GM18909 (cell line): ENCODE data around the gene ANP32B.
"Not testable (repeated sequence)": the region's sequence is repeated elsewhere in the genome, so short reads cannot be mapped to it uniquely, and the experiment has no call there.

Experiments used
- ATAC-seq: cut with Tn5 transposase; IDR thresholded peaks from one replicate; pipeline ENCODE4 v1.9.1; 2021; ENCODE audit warnings: mild to moderate bottlenecking; ENCODE audit not compliant: unreplicated experiment, poor library complexity

The ANP32B gene

DNA sequence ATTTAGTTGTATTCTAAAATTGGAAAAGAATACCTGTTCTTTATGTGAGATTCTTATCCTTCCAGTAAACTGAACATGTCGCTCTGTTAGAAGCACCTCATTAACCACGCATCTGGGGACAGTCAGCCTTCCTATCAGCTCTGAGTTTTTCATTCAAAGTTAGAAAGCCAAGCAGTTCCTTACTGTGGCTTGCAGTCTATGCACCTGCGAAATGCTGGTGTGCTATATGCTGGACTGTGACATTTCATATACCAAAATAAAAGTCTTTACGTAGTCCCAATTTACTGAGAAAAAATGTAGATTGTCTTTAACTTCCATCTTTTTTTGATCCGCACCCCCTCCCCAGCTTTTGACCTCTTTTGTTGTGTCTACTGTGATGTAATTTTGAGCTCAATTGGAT lies 4.3 kb downstream of the ANP32B start:
- no peak for ATAC-seq

DNA sequence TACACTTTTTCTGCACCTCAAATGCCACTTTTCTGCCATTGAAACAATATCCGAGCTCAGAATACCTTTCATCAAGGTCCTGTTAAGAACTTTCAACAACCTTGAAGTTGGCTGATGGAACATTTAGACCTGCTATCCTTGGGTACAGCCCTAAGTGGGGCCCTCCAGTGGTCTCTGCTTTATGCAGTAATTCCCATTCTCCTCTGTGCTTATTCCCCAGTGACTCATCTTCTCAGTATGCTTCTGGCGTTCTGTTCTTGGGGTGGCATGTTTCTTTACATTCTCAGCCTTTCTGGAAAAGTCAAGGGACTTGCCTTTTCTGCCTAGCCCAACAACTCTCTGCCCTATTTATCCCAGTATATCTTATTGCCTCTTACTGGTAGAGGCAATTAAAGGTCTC lies 7.1 kb downstream of the ANP32B start:
- ATAC-seq: no peak

DNA sequence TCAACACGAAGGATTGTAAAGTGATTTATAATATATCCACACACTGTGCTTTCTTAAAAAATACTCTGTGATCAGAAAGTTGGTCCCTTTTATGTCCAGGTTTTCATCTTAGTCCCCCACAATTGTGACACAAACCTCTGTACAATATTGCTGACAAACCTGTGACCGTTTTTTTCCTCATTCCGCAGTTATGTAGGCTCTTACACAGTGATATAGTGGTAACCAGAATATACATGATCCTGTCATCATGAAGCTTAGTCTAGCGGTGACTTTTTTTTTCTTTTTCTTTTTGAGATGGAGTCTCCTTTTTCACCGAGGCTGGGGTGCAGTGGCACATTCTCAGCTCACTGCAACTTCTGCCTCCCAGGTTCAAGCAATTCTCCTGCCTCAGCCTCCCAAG lies 8.7 kb downstream of the ANP32B start:
- no peak for ATAC-seq

- no peak for ATAC-seq
Measured at GRCh38 chr9:97992219-97992618, 9.1 kb downstream of the ANP32B start.

DNA sequence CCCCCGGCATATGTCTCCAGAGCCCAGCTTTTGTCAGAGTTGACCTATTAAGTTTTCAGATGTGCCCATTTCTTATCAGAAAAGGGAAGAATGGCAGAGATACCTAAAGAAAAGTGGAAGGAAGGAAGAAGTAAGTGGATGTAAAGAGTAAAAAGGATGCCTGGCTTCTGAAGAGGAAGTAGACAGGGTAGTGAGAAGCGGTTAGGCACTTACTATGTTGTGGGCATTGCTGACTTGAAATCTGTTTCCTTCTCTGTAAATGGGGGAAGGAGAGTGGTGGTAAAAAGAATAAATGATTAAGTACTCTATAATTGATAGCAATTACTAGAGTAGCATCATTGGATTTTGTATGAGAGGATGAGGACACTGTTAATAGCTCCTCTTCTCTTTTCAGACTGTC lies 9.9 kb downstream of the ANP32B start:
- no peak for ATAC-seq

- ATAC-seq: no peak
Measured at GRCh38 chr9:97994703-97995102, 11.6 kb downstream of the ANP32B start.

DNA sequence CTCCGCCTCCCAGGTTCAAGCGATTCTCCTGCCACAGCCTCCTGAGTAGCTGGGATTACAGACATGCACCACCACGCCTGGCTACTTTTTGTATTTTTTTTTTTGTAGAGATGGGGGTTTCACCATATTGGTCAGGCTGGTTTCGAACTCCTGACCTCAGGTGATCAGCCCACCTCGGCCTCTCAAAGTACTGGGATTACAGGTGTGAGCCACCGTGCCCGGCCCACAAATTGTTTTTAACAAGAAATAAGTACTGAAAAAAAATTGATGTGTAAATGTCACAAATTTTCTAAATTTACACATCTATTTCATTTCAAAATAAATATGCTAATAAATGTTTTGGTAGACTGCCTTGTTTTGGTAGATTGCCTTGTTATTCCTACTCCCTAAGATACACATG lies 13.5 kb downstream of the ANP32B start:
- not testable (repeated sequence) for ATAC-seq

DNA sequence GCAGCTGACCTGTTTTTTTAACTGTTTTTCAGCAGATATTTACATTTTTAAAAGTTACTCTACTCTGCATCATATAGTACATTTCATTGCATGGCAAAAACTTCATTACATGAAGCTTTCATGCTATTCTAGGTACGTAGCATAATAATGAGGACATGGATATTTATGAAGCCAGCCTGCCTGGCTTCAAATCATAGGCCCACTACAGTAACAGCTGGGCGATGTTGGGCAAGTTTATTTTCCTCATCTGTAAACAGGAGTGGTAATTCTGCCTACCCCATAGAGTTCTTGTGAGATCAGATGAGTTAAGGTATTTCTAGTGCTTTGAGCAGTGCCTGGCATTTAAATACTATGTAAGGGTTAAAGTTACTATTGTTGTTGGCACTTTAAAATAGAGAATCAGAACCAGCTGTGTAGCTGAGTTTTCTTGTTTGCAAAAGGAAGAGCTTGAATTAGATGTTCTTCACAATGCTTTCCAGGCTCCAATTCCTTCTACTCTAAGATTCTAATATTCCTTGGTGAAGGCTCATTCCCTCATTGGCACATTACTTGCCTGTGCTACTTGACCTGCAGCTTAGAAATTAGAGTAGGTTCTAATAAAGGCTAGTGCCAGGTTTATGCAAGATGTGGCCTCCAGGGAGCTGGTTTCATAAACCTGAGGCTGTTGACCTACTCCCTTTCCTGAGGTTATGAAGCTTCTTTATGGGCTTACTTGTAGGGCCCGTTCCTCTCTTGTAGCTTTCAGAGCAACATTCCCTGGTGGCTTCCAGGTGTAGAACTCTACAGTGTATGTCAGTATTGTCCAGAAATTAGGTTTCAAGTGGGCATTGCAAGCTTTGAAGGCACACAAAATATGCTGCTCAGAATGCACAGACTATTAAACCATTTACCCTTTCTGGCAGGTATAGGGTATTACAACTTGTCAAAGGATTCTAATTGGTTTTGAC lies 14.5 kb downstream of the ANP32B start:
- ATAC-seq: no peak

GRCh38 chr9:98002808-98003207 lies 19.7 kb downstream of the ANP32B start:
- ATAC-seq: no peak

- no peak for ATAC-seq
Measured at GRCh38 chr9:98006127-98006796, 23.1 kb downstream of the ANP32B start.

GRCh38 chr9:98007251-98007928 lies 24.2 kb downstream of the ANP32B start:
- no peak for ATAC-seq

GRCh38 chr9:98008764-98009163 lies 25.6 kb downstream of the ANP32B start:
- ATAC-seq: no peak

DNA sequence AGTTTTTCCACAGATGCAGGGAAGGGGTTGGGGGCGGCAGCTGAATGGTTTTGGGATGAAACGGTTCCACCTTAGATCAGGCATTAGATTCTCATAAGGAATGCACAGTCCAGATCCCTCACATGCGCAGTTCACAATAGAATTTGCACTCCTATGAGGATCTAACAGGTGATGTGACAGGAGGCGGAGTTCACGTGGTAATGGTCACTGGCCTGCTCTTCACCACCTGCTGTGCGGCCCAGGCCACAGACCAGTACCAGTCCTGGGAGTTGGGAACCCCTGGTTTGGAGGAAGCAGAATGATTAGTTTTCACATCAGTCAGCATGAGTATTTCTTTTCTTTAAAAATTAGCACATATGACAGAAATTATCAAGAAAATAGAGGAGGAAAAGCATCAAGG lies 26.3 kb downstream of the ANP32B start:
- ATAC-seq: no peak

DNA sequence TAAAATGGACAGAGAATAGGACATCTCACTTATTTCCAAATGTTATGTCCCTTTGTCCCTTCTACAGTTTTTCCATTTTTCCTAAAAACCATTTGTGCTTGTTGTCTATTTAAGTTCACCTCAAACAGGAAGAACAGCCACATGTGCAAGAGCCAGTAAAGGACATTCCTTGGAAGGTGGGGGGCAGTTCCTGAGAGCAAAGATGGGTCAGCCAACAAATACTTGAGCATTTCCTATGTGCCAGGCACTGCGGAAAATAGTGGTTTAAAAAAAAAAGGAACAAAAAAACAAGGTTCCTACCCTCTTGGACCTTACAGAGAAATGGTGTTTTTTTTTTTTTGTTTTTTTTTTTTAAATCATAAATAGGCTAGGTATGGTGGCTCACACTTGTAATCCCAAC lies 26.8 kb downstream of the ANP32B start:
- ATAC-seq: no peak

DNA sequence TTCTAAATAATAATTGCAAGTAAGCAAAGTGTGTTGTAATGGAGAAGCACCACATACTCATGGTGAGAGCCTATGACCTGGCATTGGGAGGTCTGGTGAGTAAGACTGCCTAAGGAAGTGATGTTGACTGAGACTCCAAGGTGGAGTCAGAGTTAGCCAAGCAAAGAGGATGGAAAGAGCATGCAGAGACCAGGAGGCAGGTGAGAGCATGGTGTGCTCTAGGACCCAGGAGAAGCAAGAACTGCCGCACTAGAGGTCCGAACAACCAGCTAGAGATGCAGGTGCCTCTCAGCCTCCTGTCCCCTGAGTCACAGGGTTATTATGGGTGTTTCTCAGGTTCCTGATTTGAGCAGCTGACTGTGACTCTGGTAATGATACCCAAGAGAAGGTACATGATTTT lies 27.3 kb downstream of the ANP32B start:
- peak; percentile 92 for ATAC-seq

- ATAC-seq: no peak
Measured at GRCh38 chr9:98011122-98011521, 28.0 kb downstream of the ANP32B start.

GRCh38 chr9:98016137-98016680 lies 33.1 kb downstream of the ANP32B start:
- no peak for ATAC-seq

DNA sequence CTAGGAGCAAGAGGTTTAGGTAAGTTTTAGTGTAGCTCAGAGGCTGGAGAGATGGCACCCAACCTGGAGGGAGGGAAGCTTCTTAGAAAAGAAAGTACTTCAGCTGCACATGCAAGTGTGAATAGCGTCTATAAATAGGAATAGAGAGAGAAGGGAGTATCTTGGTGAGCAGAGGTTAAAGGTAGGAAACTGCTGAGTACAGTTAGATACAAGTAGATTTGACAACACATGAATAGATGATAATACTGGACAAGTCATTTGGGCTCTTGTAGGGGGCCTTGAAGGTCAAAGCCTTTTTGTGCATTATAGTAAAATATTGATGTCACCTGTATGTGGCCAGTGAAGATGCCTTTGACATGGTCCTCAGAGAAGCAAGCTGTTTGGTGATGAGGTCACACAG lies 34.2 kb downstream of the ANP32B start:
- ATAC-seq: no peak

GRCh38 chr9:98018347-98018746 lies 35.2 kb downstream of the ANP32B start:
- no peak for ATAC-seq

DNA sequence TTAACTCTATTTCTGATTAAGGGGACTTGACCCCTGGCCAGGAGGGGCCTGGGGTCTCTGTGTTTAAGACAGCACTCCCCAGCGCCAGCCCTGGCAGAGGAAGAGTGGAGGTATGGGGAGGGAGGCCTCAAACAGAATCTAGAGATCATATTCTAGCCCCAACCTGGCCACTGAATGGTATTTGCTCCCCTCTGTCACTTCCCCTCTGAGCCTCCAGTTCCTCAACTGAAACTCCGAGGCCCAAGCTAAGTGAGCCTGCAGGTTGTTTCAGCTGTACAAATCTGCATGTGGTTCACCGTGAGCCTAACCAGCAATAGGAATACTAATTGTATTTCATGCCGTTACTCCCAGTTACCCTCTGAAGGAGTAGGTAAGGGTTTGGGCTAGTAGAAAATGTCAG lies 36.0 kb downstream of the ANP32B start:
- no peak for ATAC-seq

GRCh38 chr9:98019869-98020268 lies 36.7 kb downstream of the ANP32B start:
- not testable (repeated sequence) for ATAC-seq
